ENCODE data around the gene SCCPDH.

The SCCPDH gene

DNA sequence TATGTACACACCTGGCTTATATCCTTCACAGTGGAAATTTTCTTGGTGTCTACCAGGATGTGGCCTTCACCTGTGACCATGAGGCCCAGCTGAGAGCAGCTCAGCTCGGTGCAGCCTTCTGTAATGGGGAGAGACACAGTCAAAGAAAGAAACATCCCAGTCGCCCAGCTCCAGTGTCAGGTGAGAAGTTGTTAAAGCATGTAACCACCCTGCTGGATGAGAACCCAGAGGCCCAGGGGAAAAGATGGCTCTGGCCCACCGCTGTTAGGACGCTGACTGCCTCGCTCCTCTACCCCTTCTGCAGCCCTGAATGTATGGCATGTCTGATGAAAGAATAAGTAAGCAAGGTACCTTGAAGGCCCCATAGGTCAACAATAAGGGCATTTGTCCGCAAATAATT, 52.7 kb downstream of the SCCPDH start:
- Histone ChIP-seq H3K9ac (ENCODE audit: low read length) (no peak overlapping the region), H4K20me1 (ENCODE audit: insufficient read depth, low read length) (no peaks in the 10 kb centered on the region), H3K9me2 (ENCODE audit: low read depth, low read length) (no peaks in the 10 kb centered on the region), H3K79me2 (ENCODE audit: insufficient read depth, low read length) (no peaks in the 10 kb centered on the region), H3K4me1 (ENCODE audit: insufficient read depth, low read length, severe bottlenecking) (peaks cover 23% of the 10 kb centered on the region), H3F3A (ENCODE audit: insufficient read depth, low read length) (no peaks in the 10 kb centered on the region), H3K9me3 (ENCODE audit: low read length) (peaks cover 8% of the 10 kb centered on the region; the same call in 1 of the 2 replicates), H2AFZ (ENCODE audit: low read length) (no peak overlapping the region), H3K27ac (ENCODE audit: low read depth, low read length, poor library complexity, severe bottlenecking) (no peak overlapping the region), H3K4me3 (ENCODE audit: low read depth, low read length, poor library complexity, severe bottlenecking) (no peak overlapping the region), H3K4me2 (ENCODE audit: low read length) (no peak overlapping the region), H3K36me3 (ENCODE audit: insufficient read depth, low read length) (peaks cover 41% of the 10 kb centered on the region), H3K27me3 (ENCODE audit: insufficient read depth, low read length) (no peaks in the 10 kb centered on the region)
- no peak for TF ChIP-seq EZH2 (IDR thresholded peaks at IDR 0.05; ENCODE audit: borderline replicate concordance, low read length)
- TF ChIP-seq, protein P1, sequence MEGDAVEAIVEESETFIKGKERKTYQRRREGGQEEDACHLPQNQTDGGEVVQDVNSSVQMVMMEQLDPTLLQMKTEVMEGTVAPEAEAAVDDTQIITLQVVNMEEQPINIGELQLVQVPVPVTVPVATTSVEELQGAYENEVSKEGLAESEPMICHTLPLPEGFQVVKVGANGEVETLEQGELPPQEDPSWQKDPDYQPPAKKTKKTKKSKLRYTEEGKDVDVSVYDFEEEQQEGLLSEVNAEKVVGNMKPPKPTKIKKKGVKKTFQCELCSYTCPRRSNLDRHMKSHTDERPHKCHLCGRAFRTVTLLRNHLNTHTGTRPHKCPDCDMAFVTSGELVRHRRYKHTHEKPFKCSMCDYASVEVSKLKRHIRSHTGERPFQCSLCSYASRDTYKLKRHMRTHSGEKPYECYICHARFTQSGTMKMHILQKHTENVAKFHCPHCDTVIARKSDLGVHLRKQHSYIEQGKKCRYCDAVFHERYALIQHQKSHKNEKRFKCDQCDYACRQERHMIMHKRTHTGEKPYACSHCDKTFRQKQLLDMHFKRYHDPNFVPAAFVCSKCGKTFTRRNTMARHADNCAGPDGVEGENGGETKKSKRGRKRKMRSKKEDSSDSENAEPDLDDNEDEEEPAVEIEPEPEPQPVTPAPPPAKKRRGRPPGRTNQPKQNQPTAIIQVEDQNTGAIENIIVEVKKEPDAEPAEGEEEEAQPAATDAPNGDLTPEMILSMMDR (IDR thresholded peaks at IDR 0.05; ENCODE audit: low read length) = no peak

DNA sequence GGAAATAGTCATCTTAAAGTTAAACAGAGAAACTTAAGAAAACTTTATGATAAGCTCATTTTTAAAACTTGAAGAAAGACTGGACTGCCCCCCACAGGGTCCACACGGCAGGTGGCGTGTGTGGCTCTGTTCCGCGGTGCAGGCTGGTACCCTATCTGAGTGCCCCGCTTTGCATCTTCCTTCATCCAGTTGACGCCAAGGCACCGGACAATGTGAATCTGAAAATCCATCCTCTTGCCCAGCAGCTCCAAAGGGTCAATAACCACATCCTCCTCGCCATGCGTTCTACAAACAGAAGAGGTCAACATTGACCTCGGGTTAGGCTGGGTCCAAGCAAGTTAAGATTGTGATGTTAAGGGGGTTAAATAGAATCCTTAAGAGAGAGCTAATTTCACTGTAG, 54.5 kb downstream of the SCCPDH start:
- no peaks in the 10 kb centered on the region for H3F3A ChIP-seq (ENCODE audit: insufficient read depth, low read length)
- no peak overlapping the region for H3K4me2 ChIP-seq (ENCODE audit: low read length)
- H3K79me2 ChIP-seq (ENCODE audit: insufficient read depth, low read length) = no peaks in the 10 kb centered on the region
- no peak overlapping the region for H2AFZ ChIP-seq (ENCODE audit: low read length)
- no peaks in the 10 kb centered on the region for H4K20me1 ChIP-seq (ENCODE audit: insufficient read depth, low read length)
- H3K9me3 ChIP-seq (ENCODE audit: low read length) = peaks cover 4% of the 10 kb centered on the region; the same call in 1 of the 2 replicates
- peaks cover 31% of the 10 kb centered on the region for H3K36me3 ChIP-seq (ENCODE audit: insufficient read depth, low read length)
- peaks cover 17% of the 10 kb centered on the region for H3K4me1 ChIP-seq (ENCODE audit: insufficient read depth, low read length, severe bottlenecking)
- no peak overlapping the region for H3K4me3 ChIP-seq (ENCODE audit: low read depth, low read length, poor library complexity, severe bottlenecking)
- TF ChIP-seq, protein P1 (IDR thresholded peaks at IDR 0.05; ENCODE audit: low read length) = no peak
- TF ChIP-seq EZH2 (IDR thresholded peaks at IDR 0.05; ENCODE audit: borderline replicate concordance, low read length) = no peak
- no peaks in the 10 kb centered on the region for H3K9me2 ChIP-seq (ENCODE audit: low read depth, low read length)
- no peaks in the 10 kb centered on the region for H3K27me3 ChIP-seq (ENCODE audit: insufficient read depth, low read length)
- no peak overlapping the region for H3K9ac ChIP-seq (ENCODE audit: low read length)
- H3K27ac ChIP-seq (ENCODE audit: low read depth, low read length, poor library complexity, severe bottlenecking) = no peak overlapping the region

DNA sequence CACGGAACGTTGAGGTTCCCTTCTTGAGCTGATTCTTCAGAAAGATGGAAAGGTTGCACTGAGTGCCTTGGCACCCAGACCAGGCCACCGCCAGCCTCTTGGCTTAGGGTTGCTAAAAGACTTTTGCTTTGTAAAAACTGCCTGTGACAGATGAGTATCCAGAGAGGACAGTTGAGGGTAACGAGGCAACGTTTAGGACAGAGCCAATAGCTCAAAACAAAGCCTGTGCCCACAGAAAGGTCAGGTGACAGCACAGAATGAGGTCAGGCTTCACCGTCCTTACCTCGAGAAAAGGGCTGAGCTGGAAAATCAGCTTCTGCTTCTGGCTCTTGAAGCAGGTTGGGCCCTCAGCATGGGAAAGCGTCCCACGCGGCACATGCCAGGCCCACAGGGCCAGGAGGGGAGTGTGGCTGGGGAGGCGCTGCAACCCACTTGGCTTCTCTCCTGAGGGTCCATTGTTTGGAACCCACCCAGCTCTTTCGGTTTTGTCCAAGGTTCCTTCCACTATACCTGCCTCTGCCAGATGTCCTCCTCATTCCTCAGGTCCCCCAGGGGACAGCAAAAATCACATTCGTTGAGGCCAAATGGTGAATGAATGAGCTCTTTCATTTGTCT, 55.5 kb downstream of the SCCPDH start:
- peaks cover 21% of the 10 kb centered on the region for H3K4me1 ChIP-seq (ENCODE audit: insufficient read depth, low read length, severe bottlenecking)
- H3K79me2 ChIP-seq (ENCODE audit: insufficient read depth, low read length) = no peaks in the 10 kb centered on the region
- H4K20me1 ChIP-seq (ENCODE audit: insufficient read depth, low read length) = no peaks in the 10 kb centered on the region
- H3K36me3 ChIP-seq (ENCODE audit: insufficient read depth, low read length) = peaks cover 23% of the 10 kb centered on the region
- no peaks in the 10 kb centered on the region for H3K27me3 ChIP-seq (ENCODE audit: insufficient read depth, low read length)
- TF ChIP-seq EZH2 (IDR thresholded peaks at IDR 0.05; ENCODE audit: borderline replicate concordance, low read length) = no peak
- TF ChIP-seq, protein P1 (IDR thresholded peaks at IDR 0.05; ENCODE audit: low read length) = no peak
- H3K9me3 ChIP-seq (ENCODE audit: low read length) = no peaks in the 10 kb centered on the region
- no peak overlapping the region for H3K4me2 ChIP-seq (ENCODE audit: low read length)
- no peaks in the 10 kb centered on the region for H3F3A ChIP-seq (ENCODE audit: insufficient read depth, low read length)
- no peaks in the 10 kb centered on the region for H3K9me2 ChIP-seq (ENCODE audit: low read depth, low read length)
- no peak overlapping the region for H3K27ac ChIP-seq (ENCODE audit: low read depth, low read length, poor library complexity, severe bottlenecking)
- H2AFZ ChIP-seq (ENCODE audit: low read length) = no peak overlapping the region
- H3K9ac ChIP-seq (ENCODE audit: low read length) = no peak overlapping the region
- no peak overlapping the region for H3K4me3 ChIP-seq (ENCODE audit: low read depth, low read length, poor library complexity, severe bottlenecking)
